Muscle of leg (tissue), 11 donors: ENCODE data around the gene TBX10. TPM values are rescaled to one million over a fixed set of nuclear protein-coding genes. Genes with fewer than 3 reads are reported as not detected.
A peak's percentile ranks its signal among the peaks of the same experiment; 100 is the strongest.
"Not testable (repeated sequence)": the region's sequence is repeated elsewhere in the genome, so short reads cannot be mapped to it uniquely, and the experiment has no call there.

ENCODE experiments used
- DNase-seq: peaks from one replicate; pipeline ENCODE4 v3.0.0; 2013
- H3K27ac ChIP-seq: one replicate; pipeline ENCODE4 v1.5.1; 2013; ENCODE audit warnings: mild to moderate bottlenecking, low read length, control low read depth
- H3K27me3 ChIP-seq: one replicate; pipeline ENCODE4 v1.6.1; 2013; ENCODE audit warnings: low read length; ENCODE audit not compliant: control insufficient read depth, insufficient read depth
- H3K36me3 ChIP-seq: one replicate; pipeline ENCODE4 v1.6.1; 2013; ENCODE audit warnings: low read length; ENCODE audit not compliant: control insufficient read depth, insufficient read depth
- H3K4me1 ChIP-seq: one replicate; pipeline ENCODE4 v1.6.1; 2013; ENCODE audit warnings: low read length; ENCODE audit not compliant: control insufficient read depth, insufficient read depth
- H3K4me3 ChIP-seq: one replicate; pipeline ENCODE4 v1.5.1; 2013; ENCODE audit warnings: low read length, control low read depth
- H3K9me3 ChIP-seq: replicated peaks from 2 replicates; pipeline ENCODE4 v1.6.1; 2013; ENCODE audit warnings: low read depth, low read length; ENCODE audit not compliant: control insufficient read depth
- whole genome bisulfite sequencing: methylation state at CpG from one replicate; pipeline ENCODE4 v1.1.5; 2013; ENCODE audit warnings: missing lambda C conversion rate; ENCODE audit not compliant: insufficient coverage; 5-methylcytosine and 5-hydroxymethylcytosine counted together
- polyA plus RNA-seq, 8 donors: library from polyadenylated mRNA; unstranded; fragments of 120-200 nt; gene quantifications; one replicate each; pipeline versions ENCODE4 v1.2.1 to v1.2.3, GENCODE V29; 2013; ENCODE audit warnings: inconsistent platforms in 1 of 8, low replicate concordance in 1 of 8; ENCODE audit not compliant: insufficient read length in 8 of 8, insufficient read depth in 1 of 8
- total RNA-seq: library from RNA; stranded (reverse); fragments of 120-200 nt; gene quantifications from one replicate; pipeline ENCODE4 v1.2.4, GENCODE V29; 2013

Gene TBX10
- total and polyA plus RNA-seq, 9 donors = 0.40 TPM; not detected in 8

DNA sequence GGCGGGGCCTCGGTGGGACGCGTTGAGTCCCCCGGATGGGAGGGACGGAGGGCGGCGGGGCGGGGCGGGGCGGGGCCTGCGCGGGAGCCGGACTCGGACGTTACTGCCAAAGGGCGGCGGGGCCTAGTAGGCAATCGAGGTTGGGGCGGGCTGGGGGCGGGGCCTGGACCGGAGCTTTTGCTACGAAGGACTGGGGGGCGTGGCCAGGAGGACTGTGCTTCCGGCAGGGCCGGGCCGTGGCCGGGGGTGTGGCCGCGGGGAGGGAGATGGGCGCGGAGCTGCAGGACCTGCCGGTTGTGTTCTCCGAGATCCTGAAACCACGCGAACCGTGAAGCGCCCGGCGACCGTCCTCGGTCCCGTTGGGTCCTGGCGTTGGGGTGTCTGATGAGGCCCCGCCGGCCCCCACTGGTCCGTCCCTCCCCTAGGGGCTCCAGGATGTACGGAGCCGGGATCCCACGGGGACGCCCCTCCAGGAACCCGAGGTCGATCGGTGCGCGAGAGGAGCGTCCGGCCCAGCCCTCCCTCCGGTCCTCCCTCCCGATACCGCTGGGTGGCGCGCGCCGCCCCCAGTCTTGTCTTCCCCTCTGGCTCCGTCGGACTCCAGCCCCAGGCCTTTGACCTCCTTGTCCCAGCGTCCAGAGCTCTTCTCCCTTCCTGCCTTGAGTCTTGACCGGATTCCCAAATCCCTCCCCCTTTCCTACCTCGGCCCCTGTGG is 9.2 kb downstream of the TBX10 start:
- Histone ChIP-seq H3K4me3 (peak overlapping the region; percentile 90), H3K27me3 (peaks cover 2% of the 10 kb centered on the region), H3K27ac (peak overlapping the region; percentile 92), H3K4me1 (peaks cover 14% of the 10 kb centered on the region), H3K9me3 (no peaks in the 10 kb centered on the region), H3K36me3 (no peaks in the 10 kb centered on the region)
- peak; percentile 99 for DNase-seq
- whole genome bisulfite sequencing = under 1% methylated on average over 60 of the region's 70 CpGs

DNA sequence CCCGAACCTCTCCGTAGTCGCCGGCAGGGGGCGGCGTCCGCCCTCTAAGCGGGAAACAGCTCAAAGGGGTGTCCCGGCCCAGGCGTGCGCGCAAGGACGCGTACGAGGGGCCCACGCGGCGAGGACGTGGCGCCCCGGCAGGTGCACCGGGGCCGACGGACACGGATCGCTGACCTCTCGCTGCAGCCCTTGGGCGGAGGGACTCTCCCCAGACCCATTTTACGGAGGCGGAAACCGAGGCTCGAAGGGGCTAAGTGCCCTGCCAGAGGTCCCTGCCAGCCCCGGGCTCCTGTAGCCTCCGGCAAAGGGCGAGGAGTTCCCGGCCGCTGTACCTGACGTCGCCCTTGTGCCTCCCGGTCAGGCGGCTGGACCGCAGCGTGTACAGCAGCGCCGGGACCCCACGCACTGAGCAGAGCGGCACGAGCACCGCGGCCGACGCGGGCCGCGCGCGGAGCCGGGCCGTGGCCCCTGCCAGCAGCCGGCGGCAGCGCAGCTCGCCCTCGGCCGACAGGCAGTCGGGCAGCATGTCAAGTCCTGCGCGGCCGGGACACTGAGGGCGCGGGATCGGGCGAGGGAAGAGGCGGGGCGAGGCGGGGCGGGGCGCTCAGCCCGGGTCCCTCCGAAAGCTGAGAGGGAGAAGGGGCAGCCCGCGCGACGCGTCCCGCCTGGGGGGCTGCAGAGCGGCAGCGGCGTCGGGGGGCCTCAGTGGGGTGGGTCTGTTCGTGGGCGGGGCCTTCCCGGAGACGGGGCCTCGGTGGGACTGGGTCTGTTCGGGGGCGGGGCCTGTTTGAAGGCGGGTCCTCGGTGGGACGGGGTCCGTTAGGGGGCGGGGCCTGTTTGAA is 10.0 kb downstream of the TBX10 start, which contains the start of gene NUDT8:
Gene NUDT8 (minus strand): TSS at position 552 of the 842 bp plus-strand sequence. CDS start 26 bp downstream, at position 526.
- Histone ChIP-seq H3K36me3 (no peaks in the 10 kb centered on the region), H3K4me1 (peaks cover 14% of the 10 kb centered on the region), H3K4me3 (peak within 1 kb of the TSS; percentile 90), H3K9me3 (no peaks in the 10 kb centered on the region), H3K27me3 (no peaks in the 10 kb centered on the region), H3K27ac (peak within 1 kb of the TSS; percentile 92)
- under 1% methylated on average over 97 of the region's 102 CpGs for WGBS
- peak; percentile 89 for DNase-seq

DNA sequence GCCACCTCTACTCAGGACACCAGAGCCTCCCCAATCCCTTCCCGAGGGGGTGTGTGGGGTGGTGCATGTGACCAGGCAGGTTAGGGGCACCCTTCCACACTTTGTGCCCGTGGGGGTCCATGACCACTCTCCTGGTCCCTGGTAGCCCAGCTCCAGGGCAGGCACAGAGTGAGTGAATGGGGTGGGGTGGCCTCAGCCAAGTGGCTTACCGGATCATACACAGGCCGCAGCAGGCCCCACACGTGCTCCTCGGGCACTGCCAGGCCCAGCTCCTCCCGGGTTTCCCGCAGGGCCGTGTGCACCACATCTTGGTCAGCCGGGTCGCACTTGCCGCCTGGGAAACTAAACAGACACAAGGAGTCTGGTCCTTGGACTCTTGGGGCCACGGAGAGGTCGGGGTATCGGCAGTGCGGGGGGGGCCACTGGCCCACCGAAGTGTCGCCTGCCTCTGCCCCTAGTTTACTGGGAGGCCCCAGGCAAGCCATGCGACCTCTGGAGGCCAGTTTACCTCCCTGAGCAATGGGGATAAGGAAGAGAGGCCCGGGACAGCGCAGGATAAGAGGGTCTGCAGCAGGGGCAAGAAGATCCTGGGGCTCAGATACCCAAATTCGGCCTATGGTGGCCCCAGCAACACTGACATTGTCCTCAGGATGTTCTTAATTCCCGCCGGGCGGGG is 10.7 kb downstream of the TBX10 start:
- Histone ChIP-seq H3K36me3 (no peaks in the 10 kb centered on the region), H3K4me3 (peak overlapping the region; percentile 52), H3K4me1 (peaks cover 14% of the 10 kb centered on the region), H3K27ac (no peak overlapping the region), H3K9me3 (no peaks in the 10 kb centered on the region), H3K27me3 (no peaks in the 10 kb centered on the region)
- 55% methylated on average over 24 of the region's 25 CpGs for WGBS
- DNase-seq = no peak

DNA sequence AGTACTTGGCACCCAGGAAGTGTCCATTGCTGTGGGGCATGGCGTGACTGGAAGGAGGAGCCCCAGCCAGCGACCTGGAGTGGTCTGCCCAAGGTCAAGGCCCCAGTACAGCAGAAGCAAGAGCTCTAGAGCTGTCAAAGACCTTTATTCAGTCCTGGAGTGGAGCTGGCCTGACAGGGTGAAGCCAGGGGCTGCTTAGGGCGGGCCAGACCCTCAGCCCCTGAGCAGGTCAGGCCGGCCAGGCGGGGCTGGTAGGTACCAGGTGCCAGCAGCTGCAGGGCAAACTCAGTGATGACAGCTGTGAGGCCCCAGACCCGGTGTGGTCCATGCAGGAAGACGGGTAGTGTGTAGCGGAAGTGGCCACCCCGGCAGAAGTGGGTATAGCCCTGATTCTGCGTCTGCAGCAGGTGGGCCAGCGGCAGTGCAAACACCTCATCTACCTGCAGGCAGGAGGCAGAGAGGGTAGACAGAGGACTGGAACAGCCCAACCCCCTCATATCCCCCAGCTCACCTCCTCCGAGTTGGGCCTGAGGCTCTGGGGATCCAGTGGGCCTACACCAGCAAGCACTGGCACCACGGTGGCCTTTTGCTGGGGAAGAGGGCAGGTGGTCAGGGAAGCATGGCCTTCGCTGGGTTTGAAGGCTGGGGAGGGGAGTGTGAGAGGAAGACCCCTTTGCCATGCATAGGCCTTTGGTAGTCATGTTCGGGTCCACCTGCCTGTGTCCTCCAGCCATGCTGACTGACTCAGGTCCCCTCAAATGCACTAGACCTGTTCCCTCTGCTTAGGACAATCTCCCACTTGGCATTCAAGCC is 11.5 kb downstream of the TBX10 start:
- WGBS = 84% methylated on average over 11 of the region's 15 CpGs
- no peak overlapping the region for H3K4me3 ChIP-seq
- peaks cover 14% of the 10 kb centered on the region for H3K4me1 ChIP-seq
- H3K27me3 ChIP-seq = no peaks in the 10 kb centered on the region
- no peak for DNase-seq
- no peak overlapping the region for H3K27ac ChIP-seq
- no peaks in the 10 kb centered on the region for H3K9me3 ChIP-seq
- no peaks in the 10 kb centered on the region for H3K36me3 ChIP-seq

DNA sequence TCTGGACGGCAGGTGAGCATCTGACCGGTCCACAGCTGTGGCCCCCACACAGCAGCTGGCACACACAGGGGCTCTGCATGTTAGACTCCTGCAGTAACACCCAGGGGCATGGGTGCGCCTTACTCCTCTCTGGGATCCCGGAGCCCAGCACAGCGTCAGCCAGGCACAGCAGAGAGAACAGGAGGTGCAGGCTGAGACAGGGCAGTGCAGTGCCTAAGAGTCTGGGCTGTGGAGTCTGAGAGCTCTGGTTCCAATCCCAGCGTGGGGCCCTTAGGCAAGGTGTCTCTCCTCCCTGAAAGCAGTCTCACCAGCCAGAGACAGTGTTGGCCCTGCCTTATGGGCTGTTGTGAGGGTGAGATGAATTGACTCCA is 12.1 kb downstream of the TBX10 start:
- H3K4me3 ChIP-seq = no peak overlapping the region
- no peak for DNase-seq
- H3K4me1 ChIP-seq = peaks cover 14% of the 10 kb centered on the region
- 82% methylated on average over 4 of the region's 6 CpGs for WGBS
- no peaks in the 10 kb centered on the region for H3K9me3 ChIP-seq
- H3K27me3 ChIP-seq = no peaks in the 10 kb centered on the region
- no peaks in the 10 kb centered on the region for H3K36me3 ChIP-seq
- H3K27ac ChIP-seq = no peak overlapping the region

DNA sequence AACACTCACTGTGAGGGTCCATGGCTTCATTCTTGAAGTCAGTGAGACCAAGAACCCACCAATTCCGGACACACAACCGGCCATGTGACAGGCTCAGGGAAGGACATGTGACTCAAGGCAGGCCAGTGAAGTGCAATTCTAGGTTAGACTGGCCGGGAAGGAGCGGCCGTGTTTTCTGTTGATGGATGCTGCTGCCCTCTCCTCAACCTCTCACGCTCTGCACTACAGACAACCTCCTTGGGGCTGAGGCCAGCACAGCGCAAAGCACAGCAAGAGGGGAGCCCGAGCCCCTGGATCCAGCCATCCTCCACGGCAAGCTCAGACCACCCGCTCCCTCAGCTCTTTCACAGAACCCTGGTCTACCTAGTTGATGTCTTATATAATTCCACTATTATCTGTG is 12.6 kb downstream of the TBX10 start:
- no peak overlapping the region for H3K27ac ChIP-seq
- DNase-seq = no peak
- no peaks in the 10 kb centered on the region for H3K36me3 ChIP-seq
- H3K4me3 ChIP-seq = no peak overlapping the region
- H3K4me1 ChIP-seq = peaks cover 14% of the 10 kb centered on the region
- no peaks in the 10 kb centered on the region for H3K9me3 ChIP-seq
- H3K27me3 ChIP-seq = no peaks in the 10 kb centered on the region
- WGBS = 71% methylated on average over 5 of the region's 10 CpGs

DNA sequence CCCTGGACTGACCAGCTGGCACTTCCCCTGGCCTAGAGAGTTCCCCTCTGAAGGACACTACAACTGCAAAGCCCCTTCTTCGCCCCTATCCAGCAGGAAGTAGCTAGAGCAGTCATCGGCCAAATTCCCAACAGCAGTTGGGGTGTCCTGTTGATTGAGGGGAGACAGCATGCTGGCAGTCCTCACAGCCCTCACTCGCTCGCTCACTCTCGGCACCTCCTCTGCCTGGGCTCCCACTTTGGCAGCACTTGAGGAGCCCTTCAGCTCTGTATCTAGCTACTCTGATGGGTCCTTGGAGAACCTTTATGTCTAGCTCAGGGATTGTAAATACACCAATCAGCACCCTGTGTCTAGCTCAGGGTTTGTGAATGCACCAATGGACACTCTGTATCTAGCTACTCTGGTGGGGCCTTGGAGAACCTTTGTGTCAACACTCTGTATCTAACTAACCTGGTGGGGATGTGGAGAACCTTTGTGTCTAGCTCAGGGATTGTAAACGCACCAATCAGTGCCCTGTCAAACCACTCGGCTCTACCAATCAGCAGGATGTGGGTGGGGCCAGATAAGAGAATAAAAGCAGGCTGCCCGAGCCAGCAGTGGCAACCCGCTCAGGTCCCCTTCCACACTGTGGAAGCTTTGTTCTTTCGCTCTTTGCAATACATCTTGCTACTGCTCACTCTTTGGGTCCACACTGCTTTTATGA is 13.3 kb downstream of the TBX10 start:
- DNase-seq = not testable (repeated sequence)

DNA sequence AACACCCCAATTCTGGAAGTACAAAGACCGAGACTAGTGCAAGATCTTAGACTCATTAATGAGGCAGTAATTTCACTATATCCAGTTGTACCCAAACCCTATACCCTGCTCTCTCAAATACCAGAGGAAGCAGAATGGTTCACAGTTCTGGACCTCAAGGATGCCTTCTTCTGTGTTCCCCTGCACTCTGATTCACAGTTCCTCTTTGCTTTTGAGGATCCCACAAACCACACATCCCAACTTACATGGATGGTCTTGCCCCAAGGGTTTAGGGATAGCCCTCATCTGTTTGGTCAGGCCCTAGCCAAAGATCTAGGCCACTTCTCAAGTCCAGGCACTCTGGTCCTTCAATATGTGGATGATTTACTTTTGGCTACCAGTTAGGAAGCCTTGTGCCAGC is 15.8 kb downstream of the TBX10 start:
- not testable (repeated sequence) for H3K27me3 ChIP-seq, H3K27ac ChIP-seq, DNase-seq, H3K36me3 ChIP-seq, H3K4me1 ChIP-seq, H3K9me3 ChIP-seq, H3K4me3 ChIP-seq
- 80% methylated on average over 1 of the region's 1 CpG for WGBS

More for the DNA sequence above, 13.3 kb downstream of the TBX10 start:
- not testable (repeated sequence) for H3K27ac ChIP-seq, H3K9me3 ChIP-seq, H3K27me3 ChIP-seq, H3K36me3 ChIP-seq, H3K4me3 ChIP-seq
- H3K4me1 ChIP-seq = peaks cover 14% of the 10 kb centered on the region
- WGBS = 85% methylated on average over 8 of the region's 10 CpGs

DNA sequence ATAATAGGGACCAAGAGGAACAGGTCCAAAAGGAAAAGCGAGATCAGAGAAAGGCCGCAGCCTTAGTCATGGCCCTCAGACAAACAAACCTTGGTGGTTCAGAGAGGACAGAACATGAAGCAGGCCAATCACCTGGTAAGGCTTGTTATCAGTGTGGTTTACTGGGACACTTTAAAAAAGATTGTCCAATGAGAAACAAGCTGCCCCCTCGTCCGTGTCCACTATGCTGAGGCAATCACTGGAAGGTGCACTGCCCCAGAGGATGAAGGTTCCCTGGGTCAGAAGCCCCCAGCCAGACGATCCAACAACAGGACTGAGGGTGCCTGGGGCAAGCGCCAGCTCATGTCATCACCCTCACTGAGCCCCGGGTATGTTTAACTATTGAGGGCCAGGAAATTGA is 16.7 kb downstream of the TBX10 start:
- WGBS = 72% methylated on average over 4 of the region's 7 CpGs
- H3K4me3 ChIP-seq, H3K36me3 ChIP-seq, H3K27ac ChIP-seq, DNase-seq, H3K4me1 ChIP-seq, H3K27me3 ChIP-seq, H3K9me3 ChIP-seq: not testable (repeated sequence)
